MCF 10A (cell line): Measurements from ENCODE around the gene XIAP. TPM values are rescaled to one million over a fixed set of nuclear protein-coding genes. Genes with fewer than 3 reads are reported as not detected.

Source experiments
- BruUV-seq: library from RNA; stranded (reverse); fragments of 400-500 nt; replicated peaks from 2 replicates; lab custom pipeline; 2021; lab: Mats Ljungman, UMichigan
- CTCF ChIA-PET: fragments of 300-600 bp; sonication (Branson Sonifier 250); formaldehyde crosslinking; extraction: SDS; loops from one replicate; lab custom pipeline; 2021; ENCODE audit warnings: antibody characterized with exemption, inconsistent platforms; lab: Yijun Ruan, JAX
- POLR2A ChIA-PET: fragments of 300-600, 350-650 bp; sonication (Branson Sonifier 250); formaldehyde crosslinking; extraction: SDS; loops from one replicate; lab custom pipeline; 2020; ENCODE audit warnings: antibody characterized with exemption, inconsistent platforms; lab: Yijun Ruan, JAX
- DNase-seq: peaks from one replicate; pipeline ENCODE4 v3.0.0-alpha.2; 2018; ENCODE audit not compliant: unreplicated experiment
- H3K27ac Mint-ChIP-seq: one replicate; pipeline ENCODE4 v1.8.0; 2022; ENCODE audit warnings: mild to moderate bottlenecking, low read depth, mixed read lengths; ENCODE audit not compliant: unreplicated experiment
- H3K27me3 Mint-ChIP-seq: one replicate; pipeline ENCODE4 v1.8.0; 2022; ENCODE audit warnings: mixed read lengths; ENCODE audit not compliant: insufficient read depth, unreplicated experiment
- H3K36me3 Mint-ChIP-seq: one replicate; pipeline ENCODE4 v1.8.0; 2022; ENCODE audit warnings: mild to moderate bottlenecking, moderate library complexity, mixed read lengths; ENCODE audit not compliant: insufficient read depth, unreplicated experiment
- H3K4me1 Mint-ChIP-seq: one replicate; pipeline ENCODE4 v1.8.0; 2022; ENCODE audit warnings: mixed read lengths; ENCODE audit not compliant: insufficient read depth, unreplicated experiment
- H3K4me3 Mint-ChIP-seq: one replicate; pipeline ENCODE4 v1.8.0; 2022; ENCODE audit warnings: mild to moderate bottlenecking, moderate library complexity, mixed read lengths; ENCODE audit not compliant: unreplicated experiment
- H3K9me3 Mint-ChIP-seq: one replicate; pipeline ENCODE4 v1.8.0; 2022; ENCODE audit warnings: mixed read lengths; ENCODE audit not compliant: unreplicated experiment
- CTCF ChIP-seq: fragments of 200-600 bp; IDR thresholded peaks from one replicate; pipeline ENCODE4 v1.8.0; 2022; ENCODE audit warnings: antibody characterized with exemption, mild to moderate bottlenecking; ENCODE audit not compliant: unreplicated experiment
- intact Hi-C: fragments of 100-400 bp; cut with micrococcal nuclease; formaldehyde crosslinking; loops from 2 replicates; pipeline ENCODE4 v1.14.1; 2022
- total RNA-seq: library from RNA; stranded (reverse); gene quantifications from 2 replicates; pipeline ENCODE4 v1.2.3, GENCODE V29; 2022

Gene XIAP
- total RNA-seq, 1 experiment from 2014 or later = 62.9 TPM

GRCh38 chrX:123873956-123874355, 14.1 kb downstream of the XIAP start:
- no peaks in the 10 kb centered on the region for H3K4me1 Mint-ChIP-seq
- peak; percentile 9 for DNase-seq
- ChIA-PET CTCF (interaction anchor here (0.6 to 0.7 kb wide), 6 partner anchors 8 to 217 kb away, joined by 3 to 4 read pairs (median 3); no protein-coding TSS in a partner anchor), POLR2A (no interaction called here)
- TF ChIP-seq CTCF = no peak
- H3K4me3 Mint-ChIP-seq = no peak overlapping the region
- intact Hi-C loops = no loop called here
- H3K27ac Mint-ChIP-seq = no peak overlapping the region
- H3K36me3 Mint-ChIP-seq = peaks cover 26% of the 10 kb centered on the region
- BruUV-seq = no TSS peak
- no peaks in the 10 kb centered on the region for H3K9me3 Mint-ChIP-seq
- H3K27me3 Mint-ChIP-seq = no peaks in the 10 kb centered on the region

- CTCF ChIA-PET = interaction anchor here (0.6 to 0.9 kb wide), 2 partner anchors 16 to 43 kb away, joined by 3 read pairs; no protein-coding TSS in a partner anchor
- TF ChIP-seq CTCF = no peak
- POLR2A ChIA-PET = no interaction called here
- intact Hi-C loops = no loop called here
- Mint-ChIP-seq H3K4me3 (no peak overlapping the region), H3K9me3 (peaks cover 3% of the 10 kb centered on the region), H3K36me3 (peaks cover 17% of the 10 kb centered on the region), H3K27me3 (no peaks in the 10 kb centered on the region), H3K27ac (no peak overlapping the region), H3K4me1 (no peaks in the 10 kb centered on the region)
- DNase-seq = no peak
- no TSS peak for BruUV-seq
These were observed 16.3 kb downstream of the XIAP start for GRCh38 chrX:123876177-123876576.

DNA sequence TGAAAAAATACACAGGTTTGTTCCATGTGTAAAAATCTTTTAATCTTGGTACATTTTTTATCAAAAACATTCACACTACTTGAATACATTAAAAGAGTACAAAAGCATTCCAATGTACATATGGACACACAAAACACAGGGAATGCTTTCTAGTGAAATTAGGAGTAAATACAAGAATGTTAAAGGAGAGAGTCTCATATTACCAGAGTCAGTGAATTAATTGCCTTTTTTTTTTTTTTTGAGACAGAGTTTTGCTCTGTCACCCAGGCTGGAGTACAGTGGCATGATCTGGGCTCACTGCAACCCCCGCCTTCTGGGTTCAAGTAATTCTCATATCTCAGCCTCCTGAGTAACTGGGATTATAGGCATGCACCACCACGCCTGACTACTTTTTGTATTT, 17.0 kb downstream of the XIAP start:
- H3K9me3 Mint-ChIP-seq = peaks cover 7% of the 10 kb centered on the region
- no peaks in the 10 kb centered on the region for H3K4me1 Mint-ChIP-seq
- H3K27me3 Mint-ChIP-seq = no peaks in the 10 kb centered on the region
- DNase-seq = no peak
- CTCF ChIA-PET = no interaction called here
- BruUV-seq = no TSS peak
- H3K36me3 Mint-ChIP-seq = peaks cover 12% of the 10 kb centered on the region
- TF ChIP-seq CTCF = no peak
- intact Hi-C loops = no loop called here
- POLR2A ChIA-PET = no interaction called here
- no peak overlapping the region for H3K27ac Mint-ChIP-seq
- no peak overlapping the region for H3K4me3 Mint-ChIP-seq

- Mint-ChIP-seq H3K36me3 (peaks cover 6% of the 10 kb centered on the region), H3K27ac (no peak overlapping the region), H3K4me3 (no peak overlapping the region), H3K4me1 (no peaks in the 10 kb centered on the region), H3K27me3 (no peaks in the 10 kb centered on the region), H3K9me3 (peaks cover 7% of the 10 kb centered on the region)
- TF ChIP-seq CTCF = no peak
- BruUV-seq = no TSS peak
- intact Hi-C loops = no loop called here
- CTCF ChIA-PET = interaction anchor here (0.6 to 3.9 kb wide), 3 partner anchors 45 to 207 kb away, joined by 3 to 12 read pairs (median 4); no protein-coding TSS in a partner anchor
- peak; percentile 4 for DNase-seq
- POLR2A ChIA-PET = interaction anchor here (1.0 kb wide), 1 partner anchor 40 kb away, joined by 3 read pairs; no protein-coding TSS in a partner anchor
These were observed 18.4 kb downstream of the XIAP start for GRCh38 chrX:123878252-123878721.
